K562 (cell line): ENCODE measurements around the gene DNM1.

Experiments used
- BRF1 ChIP-seq: IDR thresholded peaks from 3 replicates; pipeline ENCODE4 v1.6.1; 2011; ENCODE audit warnings: borderline replicate concordance, mild to moderate bottlenecking; ENCODE audit not compliant: insufficient read length; ENCODE audit errors: extremely low read depth
- CTCF ChIP-seq, 3 experiments: IDR thresholded peaks in 2 of 3; conservative IDR thresholded peaks in 1 of 3; 2 replicates each; pipeline ENCODE4 v1.5.1; 2011 to 2012; ENCODE audit warnings: low read length in 3 of 3, mild to moderate bottlenecking in 3 of 3, control low read depth in 2 of 3, improper control_type of control experiment in 1 of 3, inconsistent platforms in 1 of 3, low read depth in 1 of 3, mixed read lengths in 1 of 3, moderate library complexity in 1 of 3; ENCODE audit not compliant: insufficient read depth in 2 of 3
- EGR1 ChIP-seq: fragments of 450-650 bp; conservative IDR thresholded peaks from 2 replicates; pipeline ENCODE4 v1.6.1; 2017; ENCODE audit warnings: mild to moderate bottlenecking
- FOXJ3 ChIP-seq: sonication (generic); formaldehyde crosslinking; IDR thresholded peaks from 2 replicates; pipeline ENCODE4 v1.4.0; 2020; ENCODE audit warnings: mild to moderate bottlenecking, missing genetic modification reagents
- JUND ChIP-seq, 2 experiments: IDR thresholded peaks; 2 replicates in 1 of 2; 3 replicates in 1 of 2; pipeline ENCODE4 v1.6.1; 2011; ENCODE audit warnings: borderline replicate concordance in 2 of 2, low read depth in 2 of 2, low read length in 2 of 2, improper control_type of control experiment in 1 of 2, missing biosample characterization in 1 of 2, missing genetic modification characterization in 1 of 2, missing genetic modification reagents in 1 of 2
- NFIC ChIP-seq: fragments of 450-650 bp; IDR thresholded peaks from 2 replicates; pipeline ENCODE4 v1.6.1; 2017; ENCODE audit warnings: mild to moderate bottlenecking, inconsistent platforms
- POLR2AphosphoS5 ChIP-seq: IDR thresholded peaks from 2 replicates; pipeline ENCODE4 v1.6.1; 2011; ENCODE audit warnings: mild to moderate bottlenecking, low read depth, low read length, moderate library complexity; ENCODE audit not compliant: control insufficient read depth, insufficient read depth
- RAD21 ChIP-seq, 2 experiments: fragments of 250-450 bp in 1 of 2; fragments of 450-650 bp in 1 of 2; sonication (Bioruptor Pico) in 1 of 2; formaldehyde crosslinking in 1 of 2; IDR thresholded peaks in 1 of 2; conservative IDR thresholded peaks in 1 of 2; 2 replicates each; pipeline versions ENCODE4 v1.4.0 to v1.8.0; 2020 to 2022; ENCODE audit warnings: mild to moderate bottlenecking in 2 of 2, moderate library complexity in 1 of 2
- SIN3A ChIP-seq, 2 experiments: fragments of 150-350 bp in 1 of 2; IDR thresholded peaks; 2 replicates each; pipeline ENCODE4 v1.6.1; 2011 to 2016; ENCODE audit warnings: borderline replicate concordance in 2 of 2, low read depth in 2 of 2, low read length in 2 of 2, mild to moderate bottlenecking in 2 of 2, moderate library complexity in 2 of 2; ENCODE audit not compliant: control insufficient read depth in 1 of 2
- ZNF232 ChIP-seq: sonication (generic); formaldehyde crosslinking; IDR thresholded peaks from 2 replicates; pipeline ENCODE4 v1.8.0; 2022; ENCODE audit warnings: mild to moderate bottlenecking, missing genetic modification reagents
- TF ChIP-seq, protein P1 (sequence below), 2 experiments: fragments of 450-650 bp; IDR thresholded peaks; 2 replicates each; pipeline ENCODE4 v1.6.1; 2016

DNA sequence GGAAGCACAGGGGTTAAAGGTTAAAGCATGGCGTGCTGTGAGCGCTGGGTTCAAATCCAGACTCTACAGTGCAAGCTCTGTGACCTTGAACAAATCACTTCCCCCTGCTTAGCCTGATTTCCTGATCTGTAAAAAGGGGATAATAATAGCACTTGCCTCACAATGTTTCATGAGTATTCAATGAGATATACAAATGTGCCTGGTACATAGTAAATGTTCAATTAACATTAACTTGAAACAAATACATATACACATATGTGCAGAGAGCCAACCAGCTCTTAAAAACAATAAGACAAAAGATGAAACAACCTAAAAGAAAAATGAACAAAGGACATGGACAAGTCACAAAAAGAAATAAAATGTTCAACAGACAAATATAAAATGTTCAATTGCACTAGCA, 15.8 kb upstream of the DNM1 start:
- TF ChIP-seq FOXJ3 (no peak), JUND (IDR thresholded peaks at IDR 0.05; ENCODE audit: borderline replicate concordance, low read depth, low read length) (no peak), JUND (tag; IDR thresholded peaks at IDR 0.05; ENCODE audit: borderline replicate concordance, low read depth, low read length) (no peak), ZNF232 (no peak), SIN3A (IDR thresholded peaks at IDR 0.05; ENCODE audit: borderline replicate concordance in 2 of 2, control insufficient read depth in 1 of 2, low read depth in 2 of 2, low read length in 2 of 2) (no peak), NFIC (no peak), EGR1 (no peak), RAD21 (CRISPR knock-in tag; conservative IDR thresholded peaks at IDR 0.05 in 1 of 2, IDR thresholded peaks at IDR 0.05 in 1 of 2) (no peak), BRF1 (no peak), POLR2AphosphoS5 (no peak), CTCF (IDR thresholded peaks at IDR 0.05 in 2 of 3, conservative IDR thresholded peaks at IDR 0.05 in 1 of 3; ENCODE audit: insufficient read depth in 2 of 3, low read depth in 1 of 3, low read length in 3 of 3) (no peak)
- TF ChIP-seq, protein P1, sequence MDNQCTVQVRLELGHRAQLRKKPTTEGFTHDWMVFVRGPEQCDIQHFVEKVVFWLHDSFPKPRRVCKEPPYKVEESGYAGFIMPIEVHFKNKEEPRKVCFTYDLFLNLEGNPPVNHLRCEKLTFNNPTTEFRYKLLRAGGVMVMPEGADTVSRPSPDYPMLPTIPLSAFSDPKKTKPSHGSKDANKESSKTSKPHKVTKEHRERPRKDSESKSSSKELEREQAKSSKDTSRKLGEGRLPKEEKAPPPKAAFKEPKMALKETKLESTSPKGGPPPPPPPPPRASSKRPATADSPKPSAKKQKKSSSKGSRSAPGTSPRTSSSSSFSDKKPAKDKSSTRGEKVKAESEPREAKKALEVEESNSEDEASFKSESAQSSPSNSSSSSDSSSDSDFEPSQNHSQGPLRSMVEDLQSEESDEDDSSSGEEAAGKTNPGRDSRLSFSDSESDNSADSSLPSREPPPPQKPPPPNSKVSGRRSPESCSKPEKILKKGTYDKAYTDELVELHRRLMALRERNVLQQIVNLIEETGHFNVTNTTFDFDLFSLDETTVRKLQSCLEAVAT (IDR thresholded peaks at IDR 0.05) = no peak
